T-helper 22 cell (primary cell): Measurements from ENCODE around the gene GPR62.
"Not testable (repeated sequence)": the region's sequence is repeated elsewhere in the genome, so short reads cannot be mapped to it uniquely, and the experiment has no call there.

Source experiments
- DNase-seq: peaks from one replicate; pipeline ENCODE4 v3.0.0-alpha.2; 2020; ENCODE audit warnings: low read depth

Gene GPR62

GRCh38 chr3:51970606-51971300 lies 15.6 kb downstream of the GPR62 start:
- DNase-seq: no peak

- DNase-seq: no peak
Observed at GRCh38 chr3:51971350-51971749, 16.2 kb downstream of the GPR62 start.

DNA sequence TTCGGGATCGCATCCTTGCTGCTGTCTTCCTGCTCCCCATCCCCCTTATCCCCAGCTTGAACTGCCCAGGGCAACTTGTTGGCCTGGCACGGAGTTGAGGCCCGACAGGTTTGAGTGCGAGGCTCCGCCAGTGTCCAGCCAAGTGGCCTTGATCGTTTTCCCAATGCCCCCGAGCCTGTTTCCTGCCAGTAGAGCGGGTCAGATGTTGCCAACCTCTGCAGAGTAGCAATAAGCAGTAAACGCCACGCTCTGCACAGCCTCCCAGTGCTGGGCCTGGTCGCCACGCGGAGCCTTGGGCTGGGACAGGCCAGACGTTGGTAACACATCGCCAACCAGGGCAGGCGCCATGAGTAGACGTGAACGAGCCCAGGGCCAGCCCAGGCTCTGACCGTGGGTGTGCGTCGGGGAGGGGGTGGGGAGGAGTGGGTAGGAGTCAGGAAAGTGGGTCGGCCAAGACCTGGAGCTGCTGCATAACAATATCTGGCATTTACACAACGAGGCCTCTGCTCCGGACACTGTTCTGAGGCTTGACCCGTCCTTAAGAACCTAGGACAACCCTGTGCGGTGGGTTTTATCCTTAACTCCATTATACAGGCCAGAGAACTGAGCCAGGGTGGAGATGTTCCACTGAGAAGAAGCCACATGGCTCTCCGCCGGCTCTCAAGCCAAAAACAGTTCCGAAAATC lies 19.2 kb downstream of the GPR62 start:
- no peak for DNase-seq

DNA sequence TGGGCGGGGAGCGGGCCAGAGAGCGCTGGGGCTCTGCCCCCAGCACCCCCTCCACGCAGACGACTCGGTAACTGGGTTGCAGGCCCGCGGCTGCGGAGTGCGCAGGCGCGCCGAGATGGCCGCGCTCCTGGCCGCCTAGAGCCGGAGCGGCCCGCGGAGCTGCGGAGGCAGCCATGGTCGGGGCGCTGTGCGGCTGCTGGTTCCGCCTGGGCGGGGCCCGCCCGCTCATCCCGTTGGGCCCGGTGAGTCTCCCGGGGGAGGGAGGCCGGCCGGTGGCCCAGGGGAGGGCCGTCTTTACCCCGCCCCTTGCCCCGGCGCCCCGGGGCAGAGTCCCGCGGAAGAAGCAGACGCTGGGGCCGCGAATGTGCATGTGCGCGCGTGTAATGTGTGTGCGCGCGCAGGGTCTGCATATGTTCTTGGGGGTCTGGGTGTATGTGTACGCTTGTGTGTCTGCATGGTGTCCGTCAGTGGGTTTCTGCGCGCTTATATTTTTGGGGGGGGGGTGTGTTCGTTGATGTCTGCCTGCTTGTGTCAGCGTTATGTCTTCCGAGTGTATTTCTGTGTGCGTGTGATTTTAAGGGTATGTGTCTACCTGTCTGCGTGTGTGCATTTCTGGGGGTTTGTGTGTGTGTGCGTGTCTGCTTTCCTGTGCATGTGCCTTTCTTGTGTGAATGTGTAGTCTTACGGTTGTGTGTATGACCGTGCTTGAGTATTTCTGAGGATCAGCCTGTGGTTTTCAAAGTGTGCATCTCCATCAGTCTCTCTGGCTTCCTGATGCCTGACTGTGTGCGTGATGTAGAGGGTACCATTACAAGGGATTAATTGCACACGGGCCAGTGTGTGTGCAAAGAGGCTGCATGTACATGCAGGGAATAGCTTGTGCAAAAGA lies 20.0 kb downstream of the GPR62 start, which contains the start of gene ABHD14A:
Gene ABHD14A, plus strand, starts transcription at position 102 of the 889 bp plus-strand sequence. Its CDS starts 72 bp downstream, at position 174.
- peak; percentile 74 for DNase-seq

DNA sequence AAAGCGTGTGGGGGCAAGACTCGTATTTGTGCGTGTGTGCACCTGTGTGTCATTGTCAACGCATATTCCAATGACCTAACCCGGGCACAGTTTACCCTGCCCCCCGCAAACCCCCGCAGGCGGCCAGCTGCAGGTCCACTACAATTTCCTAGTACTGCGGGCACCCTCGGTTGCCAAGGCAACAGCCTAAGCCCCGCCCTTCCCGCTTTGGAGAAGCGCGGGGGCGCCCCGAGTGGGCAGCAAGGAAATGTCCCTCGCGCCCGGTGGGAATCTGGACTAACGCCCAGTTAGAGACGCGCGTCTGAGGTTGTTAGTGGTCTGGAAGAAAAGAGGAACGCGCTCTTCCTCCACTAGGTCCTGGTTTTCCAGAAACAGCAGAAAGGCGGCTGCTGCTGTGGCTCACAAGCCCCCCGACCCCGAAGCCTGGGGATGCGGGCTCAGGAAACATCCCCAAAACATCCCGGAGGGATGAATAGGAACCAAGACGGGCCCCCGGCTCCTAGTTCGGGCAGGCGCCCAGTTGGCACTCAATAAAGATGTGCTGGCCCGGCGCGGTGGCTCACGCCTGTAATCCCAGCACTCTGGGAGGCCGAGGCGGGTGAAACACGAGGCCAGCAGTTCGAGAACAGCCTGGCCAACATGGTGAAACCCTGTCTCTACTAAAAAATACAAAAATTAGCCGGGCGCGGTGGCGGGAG lies 20.8 kb downstream of the GPR62 start:
- no peak for DNase-seq

DNA sequence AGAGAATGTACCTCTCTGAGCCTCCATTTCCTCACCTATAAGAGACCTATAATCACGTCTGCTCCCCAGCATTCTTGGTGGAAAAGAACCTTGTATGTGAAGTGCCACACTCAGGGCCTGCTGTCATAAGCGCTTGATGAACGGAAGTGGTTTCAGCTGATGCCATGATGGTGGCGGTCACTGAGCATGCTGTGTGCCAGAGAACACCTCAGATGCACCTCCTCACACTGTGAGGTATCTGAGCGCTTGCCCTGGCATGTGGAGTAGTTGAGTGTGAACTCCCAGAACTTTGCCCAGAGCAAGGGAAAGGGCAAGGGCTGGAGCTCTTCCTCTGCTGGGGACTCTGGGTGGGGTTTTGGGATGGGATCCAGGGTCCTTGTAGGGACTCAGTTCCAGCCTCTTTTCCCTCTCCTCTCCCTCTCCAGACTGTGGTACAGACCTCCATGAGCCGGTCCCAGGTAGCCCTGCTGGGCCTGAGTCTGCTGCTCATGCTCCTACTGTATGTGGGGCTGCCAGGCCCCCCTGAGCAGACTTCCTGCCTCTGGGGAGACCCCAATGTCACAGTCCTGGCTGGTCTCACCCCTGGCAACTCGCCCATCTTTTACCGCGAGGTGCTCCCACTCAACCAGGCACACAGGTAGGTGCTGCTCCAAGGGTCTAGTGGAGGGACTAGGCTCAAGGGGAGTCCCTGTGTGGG lies 22.4 kb downstream of the GPR62 start:
- DNase-seq: no peak

DNA sequence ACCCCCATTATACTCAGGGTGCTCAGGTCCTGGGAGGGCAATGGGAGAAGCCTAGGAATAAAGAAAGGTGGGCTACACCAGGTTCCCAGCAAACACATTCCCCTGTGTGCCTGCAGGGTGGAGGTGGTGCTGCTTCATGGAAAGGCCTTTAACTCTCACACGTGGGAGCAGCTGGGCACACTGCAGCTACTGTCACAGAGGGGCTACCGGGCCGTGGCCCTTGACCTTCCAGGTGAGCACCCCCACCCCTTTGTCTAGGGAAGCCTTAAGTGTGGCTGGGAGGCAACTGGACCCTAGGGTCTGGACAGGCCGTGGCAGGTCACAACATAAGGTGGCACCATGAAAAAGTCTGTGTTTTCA lies 22.9 kb downstream of the GPR62 start:
- DNase-seq: no peak

DNA sequence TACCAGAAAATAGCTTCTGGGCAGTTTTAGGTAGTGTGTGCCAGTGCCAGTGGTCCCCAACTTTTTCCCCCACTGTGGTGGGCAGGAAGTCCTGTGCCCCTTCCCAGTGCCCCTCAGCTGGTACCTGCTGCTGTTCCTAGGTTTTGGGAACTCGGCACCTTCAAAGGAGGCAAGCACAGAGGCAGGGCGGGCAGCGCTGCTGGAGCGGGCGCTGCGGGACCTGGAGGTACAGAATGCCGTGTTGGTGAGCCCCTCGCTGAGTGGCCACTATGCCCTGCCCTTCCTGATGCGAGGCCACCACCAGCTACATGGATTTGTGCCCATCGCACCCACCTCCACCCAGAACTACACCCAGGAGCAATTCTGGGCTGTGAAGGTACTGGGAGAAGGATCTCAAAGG lies 25.1 kb downstream of the GPR62 start:
- DNase-seq: no peak

DNA sequence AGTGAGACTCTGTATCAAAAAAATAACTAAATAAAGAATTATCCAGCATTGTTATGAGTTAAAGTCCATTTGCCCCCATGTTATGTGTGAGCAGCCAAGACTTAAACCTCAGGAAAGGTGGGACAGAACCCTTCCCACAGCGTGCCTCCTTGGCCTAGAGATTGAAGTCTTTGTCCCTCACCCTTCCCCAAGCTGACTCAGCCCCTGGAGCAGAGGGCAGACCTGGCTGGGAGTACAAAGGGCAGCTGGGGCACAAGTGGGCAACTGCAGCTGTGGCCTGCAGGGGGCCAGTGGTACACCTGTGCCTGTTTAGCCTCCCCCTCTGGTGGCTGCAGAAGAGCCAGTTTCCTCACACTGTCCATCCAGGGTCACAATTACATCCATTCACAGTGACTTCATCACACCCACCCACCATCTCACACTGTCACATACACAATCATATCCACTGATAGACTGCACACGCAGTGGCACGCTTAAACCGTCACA lies 27.2 kb downstream of the GPR62 start:
- DNase-seq: no peak

DNA sequence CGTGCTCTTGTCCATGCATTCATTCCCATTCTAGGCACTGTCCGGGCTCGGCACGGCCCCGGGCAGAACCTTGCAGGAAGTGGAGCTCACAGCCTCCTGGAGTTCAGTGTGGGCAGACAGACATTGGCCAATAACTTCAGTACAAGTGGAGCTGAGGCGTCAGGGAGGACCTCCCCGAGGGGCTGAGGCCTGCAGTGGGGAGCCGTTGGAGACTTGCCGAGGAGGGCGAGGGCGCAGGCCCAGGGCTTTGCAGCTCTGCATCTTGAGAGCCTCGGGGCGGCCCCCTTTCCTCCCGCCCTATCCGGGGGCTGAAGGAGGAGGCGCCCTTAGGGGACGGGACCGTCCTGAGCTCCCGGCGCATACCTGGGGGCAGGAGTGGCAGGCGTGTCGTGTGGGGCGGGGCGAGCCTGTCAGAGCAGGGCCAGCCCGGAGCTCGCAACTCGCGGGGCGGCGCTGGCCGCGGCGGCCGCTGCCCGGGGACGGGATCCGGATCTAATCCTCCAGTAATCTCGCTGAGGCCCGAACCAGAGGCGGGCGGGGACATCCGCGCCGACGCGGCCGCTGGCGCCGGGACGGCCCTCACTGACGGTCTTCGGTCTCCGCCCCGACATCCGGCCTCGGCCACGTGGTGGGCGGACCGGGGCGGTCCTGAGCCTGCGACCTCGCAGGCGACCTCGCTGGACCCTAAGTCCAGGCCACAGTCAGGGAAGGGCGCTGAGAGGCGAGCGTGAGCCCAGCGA lies 27.8 kb downstream of the GPR62 start, which contains the start of gene ACY1:
Gene ACY1, plus strand, starts transcription at position 698 of the 740 bp plus-strand sequence. CDS start 530 bp downstream, outside the sequence.
- peak; percentile 73 for DNase-seq

DNA sequence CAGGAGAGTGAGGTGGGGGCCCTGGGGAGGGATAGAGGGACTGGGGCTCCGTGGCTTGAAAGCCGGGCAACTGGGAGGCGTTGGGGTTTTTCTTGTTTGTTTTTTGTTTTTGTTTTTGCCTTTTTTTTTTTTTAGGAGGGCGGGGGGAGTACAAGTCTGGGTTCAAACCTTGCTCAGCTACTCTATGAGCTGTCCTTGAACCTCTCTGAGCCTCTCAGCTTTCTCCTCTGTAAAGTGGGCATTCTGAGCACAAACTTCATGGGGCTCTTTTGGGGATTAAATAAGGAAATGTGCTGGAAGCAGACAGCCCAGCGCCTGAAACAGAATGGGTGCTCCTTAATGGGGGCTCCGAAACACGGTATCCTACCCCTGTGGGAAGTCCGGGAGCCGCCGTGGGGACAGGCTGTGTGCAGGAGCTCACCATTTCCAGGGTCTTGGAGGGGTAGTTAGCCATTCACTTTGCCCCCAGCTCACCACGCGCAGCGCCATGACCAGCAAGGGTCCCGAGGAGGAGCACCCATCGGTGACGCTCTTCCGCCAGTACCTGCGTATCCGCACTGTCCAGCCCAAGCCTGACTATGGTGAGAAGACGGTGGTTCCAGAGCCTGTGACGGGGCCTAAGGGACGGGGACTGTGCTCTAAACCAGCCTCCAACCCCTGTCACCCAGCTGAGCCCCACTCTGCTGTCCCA lies 28.5 kb downstream of the GPR62 start:
- no peak for DNase-seq

GRCh38 chr3:51984269-51984647 lies 29.1 kb downstream of the GPR62 start:
- DNase-seq: no peak

GRCh38 chr3:51985063-51985462 lies 29.9 kb downstream of the GPR62 start:
- no peak for DNase-seq

DNA sequence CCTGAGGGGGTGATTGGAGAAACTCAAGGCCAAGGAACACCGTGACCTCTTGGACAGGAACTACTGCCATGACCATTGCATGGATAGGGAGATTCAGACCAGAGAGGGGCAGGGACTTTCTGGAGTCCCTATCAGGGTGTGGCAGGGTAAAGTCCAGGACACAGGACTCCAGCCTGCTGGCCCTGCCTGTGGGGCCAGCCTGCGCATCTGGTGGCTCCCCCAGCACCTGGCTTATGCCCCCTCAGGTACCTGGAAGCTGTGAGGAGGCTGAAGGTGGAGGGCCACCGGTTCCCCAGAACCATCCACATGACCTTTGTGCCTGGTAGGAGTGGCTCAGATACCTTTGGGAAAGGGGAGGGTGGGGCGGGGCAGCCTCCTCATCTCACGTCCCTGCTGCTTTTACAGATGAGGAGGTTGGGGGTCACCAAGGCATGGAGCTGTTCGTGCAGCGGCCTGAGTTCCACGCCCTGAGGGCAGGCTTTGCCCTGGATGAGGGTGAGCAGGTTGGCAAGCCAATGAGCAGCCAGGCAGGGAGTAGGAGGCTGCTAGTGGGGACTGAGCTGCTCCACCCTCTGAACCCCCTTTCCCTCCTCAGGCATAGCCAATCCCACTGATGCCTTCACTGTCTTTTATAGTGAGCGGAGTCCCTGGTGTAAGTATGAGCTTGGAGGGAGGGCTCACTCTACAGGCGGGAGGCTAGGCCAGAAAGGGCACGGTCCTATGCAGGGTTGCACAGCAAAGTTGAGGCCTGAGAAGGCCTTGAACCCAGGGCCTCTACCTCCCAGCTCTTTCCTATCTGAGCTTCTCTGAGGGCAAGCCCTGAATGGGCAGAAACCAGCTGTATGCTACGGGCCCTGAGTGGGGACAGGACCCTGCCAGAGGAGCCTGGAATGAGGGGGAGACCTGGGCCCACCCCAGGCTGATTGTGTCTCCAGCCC lies 31.1 kb downstream of the GPR62 start:
- no peak for DNase-seq

GRCh38 chr3:51987568-51987967 lies 32.4 kb downstream of the GPR62 start:
- DNase-seq: no peak

DNA sequence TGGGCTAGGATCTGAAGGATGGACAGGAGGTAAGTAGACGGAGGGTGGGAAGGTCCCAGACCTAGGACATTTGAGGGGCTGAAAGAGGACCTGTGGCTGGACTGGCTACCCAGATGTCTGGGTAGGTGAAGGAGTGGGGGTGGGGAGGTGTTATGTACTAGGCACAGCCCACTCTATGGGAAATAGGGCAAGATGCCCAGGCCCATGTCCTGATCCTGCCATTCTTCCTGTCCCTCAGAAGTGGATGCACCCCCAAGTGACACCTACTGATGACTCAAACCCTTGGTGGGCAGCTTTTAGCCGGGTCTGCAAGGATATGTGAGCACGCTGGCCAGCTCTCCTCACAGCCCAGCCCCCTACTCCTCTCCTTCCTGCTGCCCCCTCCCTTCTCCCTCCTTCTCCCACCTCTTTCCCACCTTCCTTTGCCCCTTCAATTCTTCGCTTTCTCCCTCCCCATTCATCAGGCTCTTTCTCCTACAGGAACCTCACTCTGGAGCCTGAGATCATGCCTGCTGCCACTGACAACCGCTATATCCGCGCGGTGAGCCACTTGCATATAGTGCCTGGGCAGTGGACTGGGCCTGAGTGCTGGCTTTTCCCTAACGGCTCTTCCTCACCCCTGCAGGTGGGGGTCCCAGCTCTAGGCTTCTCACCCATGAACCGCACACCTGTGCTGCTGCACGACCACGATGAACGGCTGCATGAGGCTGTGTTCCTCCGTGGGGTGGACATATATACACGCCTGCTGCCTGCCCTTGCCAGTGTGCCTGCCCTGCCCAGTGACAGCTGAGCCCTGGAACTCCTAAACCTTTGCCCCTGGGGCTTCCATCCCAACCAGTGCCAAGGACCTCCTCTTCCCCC lies 33.3 kb downstream of the GPR62 start:
- DNase-seq: no peak

- DNase-seq: not testable (repeated sequence)
Observed at GRCh38 chr3:51990501-51990971, 35.4 kb downstream of the GPR62 start.
